Osteocyte (in vitro differentiated cells): ENCODE measurements around the gene THUMPD3. TPM values are rescaled to one million over a fixed set of nuclear protein-coding genes. Genes with fewer than 3 reads are reported as not detected.

Experiments
- DNase-seq: peaks from one replicate; pipeline ENCODE4 v3.0.0; 2021; ENCODE audit warnings: mixed read lengths; ENCODE audit not compliant: unreplicated experiment; ENCODE audit errors: extremely low spot score
- H3K27ac Mint-ChIP-seq: one replicate; pipeline ENCODE4 v1.8.0; 2021; ENCODE audit warnings: mild to moderate bottlenecking, mixed read lengths; ENCODE audit not compliant: unreplicated experiment
- H3K27me3 Mint-ChIP-seq: one replicate; pipeline ENCODE4 v1.8.0; 2021; ENCODE audit warnings: mixed read lengths; ENCODE audit not compliant: unreplicated experiment
- H3K36me3 Mint-ChIP-seq: one replicate; pipeline ENCODE4 v1.8.0; 2021; ENCODE audit warnings: mixed read lengths; ENCODE audit not compliant: unreplicated experiment
- H3K4me1 Mint-ChIP-seq: one replicate; pipeline ENCODE4 v1.8.0; 2021; ENCODE audit warnings: mixed read lengths; ENCODE audit not compliant: unreplicated experiment
- H3K4me3 Mint-ChIP-seq: one replicate; pipeline ENCODE4 v1.8.0; 2021; ENCODE audit warnings: mild to moderate bottlenecking, moderate library complexity, mixed read lengths; ENCODE audit not compliant: unreplicated experiment
- H3K9me3 Mint-ChIP-seq: one replicate; pipeline ENCODE4 v1.8.0; 2021; ENCODE audit warnings: mixed read lengths; ENCODE audit not compliant: unreplicated experiment
- total RNA-seq: library from RNA; stranded (reverse); gene quantifications from 2 replicates; pipeline ENCODE4 v1.2.1, GENCODE V29; 2021
- TF ChIP-seq, protein P1 (sequence below): fragments of 200-600 bp; sonication (generic); IDR thresholded peaks from 2 replicates; pipeline ENCODE4 v1.5.0; 2021; ENCODE audit warnings: antibody characterized with exemption, mild to moderate bottlenecking, moderate library complexity

The THUMPD3 gene
- total RNA-seq, 1 donor from 2014 or later, result 45.4 TPM

- DNase-seq, result no peak
- TF ChIP-seq, protein P1, sequence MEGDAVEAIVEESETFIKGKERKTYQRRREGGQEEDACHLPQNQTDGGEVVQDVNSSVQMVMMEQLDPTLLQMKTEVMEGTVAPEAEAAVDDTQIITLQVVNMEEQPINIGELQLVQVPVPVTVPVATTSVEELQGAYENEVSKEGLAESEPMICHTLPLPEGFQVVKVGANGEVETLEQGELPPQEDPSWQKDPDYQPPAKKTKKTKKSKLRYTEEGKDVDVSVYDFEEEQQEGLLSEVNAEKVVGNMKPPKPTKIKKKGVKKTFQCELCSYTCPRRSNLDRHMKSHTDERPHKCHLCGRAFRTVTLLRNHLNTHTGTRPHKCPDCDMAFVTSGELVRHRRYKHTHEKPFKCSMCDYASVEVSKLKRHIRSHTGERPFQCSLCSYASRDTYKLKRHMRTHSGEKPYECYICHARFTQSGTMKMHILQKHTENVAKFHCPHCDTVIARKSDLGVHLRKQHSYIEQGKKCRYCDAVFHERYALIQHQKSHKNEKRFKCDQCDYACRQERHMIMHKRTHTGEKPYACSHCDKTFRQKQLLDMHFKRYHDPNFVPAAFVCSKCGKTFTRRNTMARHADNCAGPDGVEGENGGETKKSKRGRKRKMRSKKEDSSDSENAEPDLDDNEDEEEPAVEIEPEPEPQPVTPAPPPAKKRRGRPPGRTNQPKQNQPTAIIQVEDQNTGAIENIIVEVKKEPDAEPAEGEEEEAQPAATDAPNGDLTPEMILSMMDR, result no peak
- no peaks in the 10 kb centered on the region for H3K9me3 Mint-ChIP-seq
- peaks cover 40% of the 10 kb centered on the region for H3K4me1 Mint-ChIP-seq
- no peak overlapping the region for H3K4me3 Mint-ChIP-seq
- H3K27me3 Mint-ChIP-seq, result no peaks in the 10 kb centered on the region
- no peak overlapping the region for H3K27ac Mint-ChIP-seq
- peaks cover 46% of the 10 kb centered on the region for H3K36me3 Mint-ChIP-seq
Observed at GRCh38 chr3:9392041-9392440, 29.2 kb downstream of the THUMPD3 start.

- TF ChIP-seq, protein P1, result no peak
- H3K4me3 Mint-ChIP-seq, result peak overlapping the region; percentile 88
Observed at GRCh38 chr3:9395570-9396300, 32.9 kb downstream of the THUMPD3 start.

GRCh38 chr3:9396301-9396631 lies 33.4 kb downstream of the THUMPD3 start:
- Mint-ChIP-seq H3K27me3 (no peaks in the 10 kb centered on the region), H3K36me3 (peaks cover 14% of the 10 kb centered on the region), H3K4me3 (peak overlapping the region; percentile 88), H3K4me1 (peaks cover 61% of the 10 kb centered on the region), H3K9me3 (no peaks in the 10 kb centered on the region), H3K27ac (peak overlapping the region; percentile 100)
- TF ChIP-seq, protein P1, result no peak
- DNase-seq, result no peak

More at GRCh38 chr3:9395570-9396300, 32.9 kb downstream of the THUMPD3 start:
- H3K27ac Mint-ChIP-seq, result peak overlapping the region; percentile 100
- peaks cover 56% of the 10 kb centered on the region for H3K4me1 Mint-ChIP-seq
- H3K27me3 Mint-ChIP-seq, result no peaks in the 10 kb centered on the region
- H3K9me3 Mint-ChIP-seq, result no peaks in the 10 kb centered on the region
- H3K36me3 Mint-ChIP-seq, result peaks cover 20% of the 10 kb centered on the region
- no peak for DNase-seq

DNA sequence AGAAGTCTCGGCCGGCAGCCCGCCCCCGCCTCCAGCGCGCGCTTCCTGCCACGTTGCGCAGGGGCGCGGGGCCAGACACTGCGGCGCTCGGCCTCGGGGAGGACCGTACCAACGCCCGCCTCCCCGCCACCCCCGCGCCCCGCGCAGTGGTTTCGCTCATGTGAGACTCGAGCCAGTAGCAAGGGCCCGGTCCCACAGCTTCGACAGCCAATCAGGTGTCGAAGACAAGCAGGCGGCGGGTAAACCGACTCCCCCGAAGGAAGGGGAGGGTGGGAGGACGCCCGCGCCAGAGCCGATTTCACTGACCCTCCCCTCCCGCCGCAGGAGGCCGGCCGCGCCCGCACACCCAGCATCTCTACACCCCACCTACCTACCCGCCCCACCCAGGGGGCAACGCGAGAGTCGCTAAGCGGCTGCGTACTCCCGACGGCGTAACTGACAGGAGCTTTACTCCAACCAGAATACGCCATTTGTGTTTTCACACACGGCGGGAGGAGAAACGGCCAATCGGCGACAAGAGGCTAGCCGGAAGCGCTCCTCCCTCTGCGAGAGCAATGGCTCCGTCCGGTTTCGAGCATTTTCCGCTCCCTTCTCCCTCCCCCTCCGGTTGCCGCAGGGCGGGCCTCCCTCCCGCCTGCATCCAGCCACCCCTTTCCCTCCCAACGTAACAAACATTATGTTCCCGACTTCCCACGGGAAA lies 33.9 kb downstream of the THUMPD3 start:
- Mint-ChIP-seq H3K36me3 (peaks cover 9% of the 10 kb centered on the region), H3K27me3 (no peaks in the 10 kb centered on the region), H3K4me3 (peak overlapping the region; percentile 88), H3K9me3 (no peaks in the 10 kb centered on the region), H3K27ac (peak overlapping the region; percentile 100), H3K4me1 (peaks cover 61% of the 10 kb centered on the region)
- TF ChIP-seq, protein P1, result no peak
- peak; percentile 100 for DNase-seq

DNA sequence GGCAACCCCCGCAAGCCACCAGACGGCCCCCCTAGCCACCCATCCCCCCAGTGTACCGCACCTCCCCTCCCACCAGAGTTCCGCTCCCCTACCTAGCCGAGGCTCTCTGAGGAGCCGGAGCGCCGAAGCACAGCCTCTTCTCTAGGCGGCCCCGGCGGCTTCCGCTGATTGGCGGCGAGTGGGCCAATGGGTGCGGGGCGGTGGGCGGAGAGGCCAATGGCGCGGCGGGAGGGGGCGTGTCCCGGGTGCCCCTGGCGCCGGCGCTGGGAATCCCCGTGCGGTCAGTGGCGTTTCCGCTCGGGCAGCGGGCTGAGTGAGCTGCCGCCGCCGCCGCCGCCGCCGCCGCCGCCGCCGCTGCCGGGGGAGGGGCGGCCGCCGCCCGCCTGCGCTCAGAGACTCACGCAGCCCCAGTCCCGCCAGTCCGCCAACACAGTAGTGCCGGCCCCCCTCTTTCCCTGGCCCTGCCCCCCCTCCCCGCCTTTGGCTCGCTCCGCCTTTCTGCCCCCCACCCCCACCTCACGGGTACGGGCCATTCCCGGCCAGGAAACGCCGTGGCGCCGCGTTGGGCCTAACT lies 34.6 kb downstream of the THUMPD3 start, which contains the start of gene SETD5:
Gene SETD5 (plus strand): TSS at position 284 of the 574 bp plus-strand sequence. CDS start 31,324 bp downstream, outside the sequence.
- peaks cover 61% of the 10 kb centered on the region for H3K4me1 Mint-ChIP-seq
- peaks cover 8% of the 10 kb centered on the region for H3K36me3 Mint-ChIP-seq
- DNase-seq, result peak; percentile 100
- peak within 1 kb of the TSS; percentile 100 for H3K27ac Mint-ChIP-seq
- H3K9me3 Mint-ChIP-seq, result no peaks in the 10 kb centered on the region
- H3K4me3 Mint-ChIP-seq, result peak within 1 kb of the TSS; percentile 95
- no peaks in the 10 kb centered on the region for H3K27me3 Mint-ChIP-seq
- TF ChIP-seq, protein P1, result no peak
